Activated CD4-positive, CD25-positive, alpha-beta regulatory T cell treated with anti-CD3 and anti-CD28 coated beads, Interleukin-2, amount 50 U/mL, for 72 hours (primary cell): ENCODE measurements around the gene CCDC97.
"Not testable (repeated sequence)": the region's sequence is repeated elsewhere in the genome, so short reads cannot be mapped to it uniquely, and the experiment has no call there.

Experiments
- DNase-seq: peaks from one replicate; pipeline ENCODE4 v3.0.0; 2021

CCDC97 gene

GRCh38 chr19:41369769-41370168 lies 59.8 kb downstream of the CCDC97 start:
- no peak for DNase-seq

- DNase-seq, result not testable (repeated sequence)
These were observed 61.1 kb downstream of the CCDC97 start for GRCh38 chr19:41371119-41371518.

GRCh38 chr19:41371541-41371940 lies 61.6 kb downstream of the CCDC97 start:
- DNase-seq, result no peak

DNA sequence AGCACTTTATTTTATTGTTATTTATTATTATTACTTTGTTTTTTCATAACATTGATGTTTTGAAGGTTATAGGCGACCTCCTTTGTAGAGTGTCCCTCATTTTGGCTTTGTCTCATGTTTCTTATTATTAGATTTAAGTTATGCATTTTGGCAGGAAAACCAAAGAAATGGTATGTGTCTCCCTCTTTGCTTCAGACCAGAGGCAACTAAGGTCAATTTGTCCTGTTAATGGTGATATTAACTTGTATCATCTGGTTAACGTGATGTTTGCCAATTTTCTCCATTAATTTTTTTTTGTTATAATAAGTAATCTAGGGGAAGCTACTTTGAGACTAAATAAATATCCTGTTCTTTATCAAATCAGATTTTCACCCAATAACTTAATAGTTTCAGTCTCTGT lies 62.5 kb downstream of the CCDC97 start:
- DNase-seq, result no peak

DNA sequence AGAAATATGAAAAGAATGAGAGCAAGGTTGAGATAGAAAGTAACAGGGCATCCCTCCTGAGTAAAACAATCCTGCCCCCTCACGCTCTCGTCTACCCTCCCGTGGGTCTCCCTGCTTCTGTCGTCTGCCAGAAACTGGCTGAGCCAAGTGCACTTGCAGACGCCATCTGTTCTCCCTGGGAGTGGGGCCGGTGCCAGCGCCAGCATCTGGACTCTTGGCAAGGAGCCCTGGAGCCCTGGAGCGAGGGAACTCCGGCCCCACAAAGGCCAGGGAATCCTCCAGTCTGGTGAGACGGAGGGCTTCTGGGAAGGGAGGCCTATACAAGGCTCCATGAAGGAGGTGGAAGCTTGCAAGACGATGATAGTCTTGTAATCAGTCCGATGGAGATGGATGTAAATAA lies 64.0 kb downstream of the CCDC97 start:
- DNase-seq, result no peak
